Measurements from ENCODE around the gene DOCK1.
"Not testable (repeated sequence)": the region's sequence is repeated elsewhere in the genome, so short reads cannot be mapped to it uniquely, and the experiment has no call there.

DOCK1 gene

DNA sequence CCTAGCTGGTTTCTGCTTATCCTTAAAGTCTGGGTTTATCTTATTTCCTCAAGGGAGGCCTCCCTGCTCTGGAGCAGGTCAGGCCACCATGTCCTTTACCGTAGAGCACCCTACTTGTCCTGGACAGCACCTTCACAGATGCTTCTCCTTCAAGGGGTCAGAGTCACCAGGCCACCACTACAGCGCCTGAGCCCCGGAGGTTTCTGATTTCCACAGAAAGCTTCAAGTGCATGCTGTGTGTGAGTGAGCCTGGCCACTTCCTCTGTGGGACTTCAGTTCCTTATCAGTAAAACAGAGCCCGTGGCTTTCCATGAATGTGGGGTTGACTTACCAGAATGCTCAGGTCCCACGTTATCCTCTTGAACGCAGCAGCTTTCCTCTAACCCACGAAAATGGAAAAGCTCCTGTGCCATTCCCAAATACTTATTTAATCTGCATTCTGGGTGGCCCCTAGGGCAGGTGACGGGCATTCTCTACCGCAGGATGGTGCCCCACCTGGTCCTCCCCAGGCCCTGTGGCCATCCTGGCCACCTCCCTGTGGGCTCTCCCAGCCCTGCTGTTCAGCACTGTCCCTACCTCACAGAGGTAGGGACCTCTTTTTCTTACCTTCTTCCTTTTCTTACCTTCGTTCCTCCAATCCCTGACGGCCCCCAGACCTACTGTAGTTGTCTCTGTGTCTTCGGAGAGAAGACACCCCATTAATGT, 1.4 kb upstream of the DOCK1 start:
- DNase-seq: no peak

DNA sequence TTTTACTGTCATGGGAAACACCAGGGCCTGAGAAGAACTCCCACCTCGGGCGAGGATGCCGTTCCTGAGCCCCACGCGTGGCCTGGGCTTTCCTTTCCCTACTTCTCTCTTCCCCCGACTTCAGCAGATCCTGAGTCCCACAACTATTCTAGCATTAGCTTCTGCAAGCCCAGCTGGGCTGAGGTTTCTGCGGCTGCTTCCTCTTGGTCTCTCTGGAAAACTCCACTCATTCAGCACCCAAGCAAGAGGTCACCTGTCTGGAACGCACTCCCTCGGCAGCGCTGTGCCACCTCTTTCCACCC, 761 bp upstream of the DOCK1 start:
- DNase-seq: no peak

DNA sequence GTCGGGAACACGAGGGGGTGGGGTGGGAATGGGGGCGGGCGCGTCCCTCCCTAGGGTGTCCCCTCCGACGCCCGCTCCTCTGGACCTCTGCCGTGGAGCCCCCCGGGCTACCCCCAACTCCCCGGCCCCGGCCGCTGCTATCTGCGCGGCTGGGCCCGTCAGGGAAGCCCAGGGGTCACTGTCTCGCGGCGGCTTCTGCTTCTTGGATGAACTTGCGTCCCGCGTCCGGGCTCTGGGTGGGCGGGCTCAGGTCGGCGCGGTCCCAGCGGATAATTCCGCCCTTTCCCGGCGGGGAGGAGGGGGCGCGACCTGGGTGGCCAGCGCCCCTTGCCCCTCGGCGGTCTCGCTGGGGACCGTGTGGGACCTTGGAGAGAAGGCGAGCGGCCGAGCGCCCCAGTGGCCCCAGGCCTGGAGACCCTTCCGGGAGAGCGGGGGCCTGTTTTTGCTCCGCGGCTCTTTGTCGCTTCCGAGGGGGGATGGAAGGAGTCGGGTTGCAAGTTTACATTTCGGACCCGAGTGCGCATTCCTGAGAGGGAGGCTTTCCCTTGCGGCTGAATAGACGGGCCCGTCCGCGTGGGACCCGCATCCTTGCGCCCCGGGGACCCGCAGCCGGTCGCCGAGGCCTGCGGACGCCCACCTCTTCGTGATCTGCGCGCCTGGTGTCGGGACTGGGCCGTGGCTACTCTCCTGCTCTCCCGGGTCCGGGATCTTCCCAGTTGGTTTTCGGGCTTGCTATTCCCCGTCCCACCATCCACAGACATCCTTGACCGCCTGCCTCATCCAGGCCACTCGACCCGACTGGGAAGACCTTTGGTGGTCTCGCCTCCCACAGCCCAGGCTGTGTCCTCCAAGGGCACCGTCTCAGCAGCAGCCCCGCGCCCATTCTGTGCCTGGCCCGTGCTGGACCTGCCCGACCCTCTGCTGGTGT, 812 bp downstream of the DOCK1 start:
- DNase-seq: peak; percentile 82

DNA sequence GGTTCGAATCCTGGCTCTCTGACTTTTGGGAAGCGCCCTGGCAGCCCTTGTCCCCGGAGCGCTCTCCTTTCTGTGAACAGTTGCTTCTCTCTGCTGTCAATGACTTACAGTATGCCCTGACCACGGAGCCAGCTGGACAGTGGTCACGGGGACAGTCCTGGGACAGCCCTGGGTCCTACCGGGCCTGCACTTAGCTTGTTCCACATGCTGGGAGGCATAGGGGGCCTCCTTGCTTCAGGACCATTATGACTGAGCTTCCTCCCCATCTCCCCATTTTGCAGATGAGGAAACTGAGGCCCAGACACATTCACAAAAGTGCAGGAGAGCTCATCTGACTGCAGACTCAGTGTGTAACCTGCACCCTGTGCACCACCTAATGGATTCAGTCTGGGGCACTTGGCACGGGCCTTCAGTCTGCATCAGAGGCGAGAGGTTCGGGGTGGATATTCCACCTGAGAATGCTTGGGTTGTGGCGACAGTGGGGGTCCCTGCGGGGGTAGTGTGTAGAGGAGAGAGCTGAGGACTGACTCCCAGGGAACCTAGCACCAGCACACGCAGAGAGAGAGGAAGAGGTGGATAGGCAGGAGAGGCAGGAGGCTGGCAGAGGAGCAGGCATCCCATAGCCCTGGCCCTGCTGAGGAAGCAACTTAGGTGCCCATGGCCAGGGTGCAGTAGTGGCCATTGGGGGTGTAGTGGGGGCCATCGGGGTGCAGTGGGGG, 1.6 kb downstream of the DOCK1 start:
- DNase-seq: no peak

- no peak for DNase-seq
These were observed 2.3 kb downstream of the DOCK1 start for GRCh38 chr10:126907423-126907970.

- DNase-seq: no peak
These were observed 3.0 kb downstream of the DOCK1 start for GRCh38 chr10:126908225-126908624.

GRCh38 chr10:126908729-126909128, 3.5 kb downstream of the DOCK1 start:
- no peak for DNase-seq

GRCh38 chr10:126909147-126909546, 3.9 kb downstream of the DOCK1 start:
- no peak for DNase-seq

- DNase-seq: no peak
These were observed 5.0 kb downstream of the DOCK1 start for GRCh38 chr10:126910196-126910595.

GRCh38 chr10:126910798-126911197, 5.6 kb downstream of the DOCK1 start:
- DNase-seq: no peak

- DNase-seq: no peak
These were observed 6.1 kb downstream of the DOCK1 start for GRCh38 chr10:126911301-126911700.

DNA sequence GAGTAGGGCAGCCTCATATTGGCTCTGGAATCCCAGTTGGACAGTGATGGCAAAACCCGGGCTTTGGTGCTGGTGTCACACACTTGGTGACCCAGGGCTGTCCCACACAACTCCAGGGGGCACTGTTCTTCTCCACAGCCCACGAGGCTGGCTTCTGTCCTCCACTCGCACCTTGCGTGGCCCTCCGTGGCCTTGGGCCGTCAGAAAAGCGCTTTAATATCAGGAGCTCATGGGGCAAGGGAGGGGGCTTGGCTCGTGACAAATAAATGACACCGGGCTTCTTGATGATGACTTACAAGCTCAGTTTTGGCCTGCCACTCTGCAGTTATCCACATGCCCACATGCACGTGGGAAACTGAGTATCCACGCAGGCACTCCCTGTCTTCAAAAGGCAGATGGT, 8.1 kb downstream of the DOCK1 start:
- DNase-seq: no peak

DNA sequence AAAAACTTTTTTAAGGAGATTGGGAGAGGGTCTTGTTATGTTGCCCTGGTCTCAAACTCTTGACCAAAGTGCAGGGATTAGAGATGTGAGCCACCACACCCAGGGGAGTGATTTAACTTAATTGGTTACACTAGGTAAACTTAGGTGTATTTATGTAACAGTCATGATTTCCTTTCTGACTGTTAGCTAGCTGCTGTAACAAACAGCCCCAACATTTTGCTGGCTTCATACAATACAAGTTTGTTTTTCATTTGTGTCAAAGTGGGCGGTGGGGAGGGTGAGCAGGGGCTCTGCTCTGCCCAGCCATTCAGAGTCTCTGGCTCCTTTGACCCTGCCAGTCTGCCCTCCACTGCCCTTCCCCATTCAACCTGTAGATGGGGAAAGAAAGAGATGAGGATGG, 9.3 kb downstream of the DOCK1 start:
- no peak for DNase-seq

DNA sequence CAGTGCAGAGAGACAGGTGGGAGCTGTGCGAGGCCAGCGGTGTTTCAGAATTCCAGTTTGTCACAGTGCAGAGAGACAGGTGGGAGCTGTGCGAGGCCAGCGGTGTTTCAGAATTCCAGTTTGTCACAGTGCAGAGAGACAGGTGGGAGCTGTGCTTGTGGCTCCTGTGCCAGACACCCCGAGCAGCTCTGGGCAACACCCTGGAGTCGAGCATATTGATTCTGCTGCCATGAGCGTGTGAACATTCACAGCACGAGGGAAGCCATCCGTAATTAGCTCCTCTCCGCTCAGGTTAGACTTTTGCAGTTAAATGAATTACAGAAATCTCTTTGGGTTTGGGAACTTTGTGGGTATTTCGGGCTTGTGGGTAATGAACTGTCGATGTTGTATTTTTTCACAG, 11.7 kb downstream of the DOCK1 start:
- DNase-seq: not testable (repeated sequence)

- DNase-seq: no peak
These were observed 12.1 kb downstream of the DOCK1 start for GRCh38 chr10:126917375-126917774.

DNA sequence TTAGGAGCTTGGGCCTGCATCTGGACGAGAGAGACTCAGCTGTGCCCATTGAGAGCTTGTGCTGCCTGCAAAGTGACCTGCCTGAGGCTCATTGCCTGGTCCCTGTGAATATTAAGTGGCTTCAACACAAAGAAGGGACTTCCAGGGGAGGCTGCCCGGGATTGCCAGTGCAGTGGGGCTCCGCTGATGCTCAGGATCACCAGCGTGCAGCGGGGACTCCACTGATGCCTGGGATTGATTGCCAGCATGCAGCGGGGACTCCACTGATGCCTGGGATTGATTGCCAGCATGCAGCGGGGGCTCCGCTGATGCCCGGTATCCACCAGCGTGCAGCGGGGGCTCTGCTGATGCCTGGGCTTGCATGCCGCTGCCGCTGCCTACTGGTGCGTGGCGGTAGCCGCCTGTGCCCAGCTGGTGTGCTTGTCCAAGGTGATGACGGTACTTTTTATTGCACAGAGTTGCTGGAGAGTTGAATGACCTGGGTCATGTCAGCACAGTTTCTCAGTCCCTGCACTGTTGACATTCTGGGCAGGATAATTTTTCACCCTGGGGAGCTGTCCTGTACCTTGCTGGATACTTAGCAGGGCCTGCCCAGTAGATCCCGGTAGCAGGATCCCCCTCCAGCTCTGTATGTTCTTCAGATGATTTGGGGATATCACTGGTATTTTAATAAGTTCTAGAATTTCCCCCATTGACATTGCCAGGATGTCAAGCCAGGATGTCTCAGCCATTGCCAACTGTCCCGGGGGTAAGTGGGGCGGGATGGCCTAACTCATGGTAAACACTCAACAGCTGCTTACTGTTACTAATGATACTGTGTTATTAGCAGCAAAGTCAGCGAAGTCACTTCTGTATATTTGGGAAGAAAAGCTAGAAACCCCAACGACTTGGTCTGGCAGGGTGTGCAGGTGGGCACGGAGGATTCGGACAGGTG, 13.0 kb downstream of the DOCK1 start:
- no peak for DNase-seq

- DNase-seq: no peak
These were observed 14.2 kb downstream of the DOCK1 start for GRCh38 chr10:126919426-126919825.

- no peak for DNase-seq
These were observed 15.9 kb downstream of the DOCK1 start for GRCh38 chr10:126921162-126921561.

DNA sequence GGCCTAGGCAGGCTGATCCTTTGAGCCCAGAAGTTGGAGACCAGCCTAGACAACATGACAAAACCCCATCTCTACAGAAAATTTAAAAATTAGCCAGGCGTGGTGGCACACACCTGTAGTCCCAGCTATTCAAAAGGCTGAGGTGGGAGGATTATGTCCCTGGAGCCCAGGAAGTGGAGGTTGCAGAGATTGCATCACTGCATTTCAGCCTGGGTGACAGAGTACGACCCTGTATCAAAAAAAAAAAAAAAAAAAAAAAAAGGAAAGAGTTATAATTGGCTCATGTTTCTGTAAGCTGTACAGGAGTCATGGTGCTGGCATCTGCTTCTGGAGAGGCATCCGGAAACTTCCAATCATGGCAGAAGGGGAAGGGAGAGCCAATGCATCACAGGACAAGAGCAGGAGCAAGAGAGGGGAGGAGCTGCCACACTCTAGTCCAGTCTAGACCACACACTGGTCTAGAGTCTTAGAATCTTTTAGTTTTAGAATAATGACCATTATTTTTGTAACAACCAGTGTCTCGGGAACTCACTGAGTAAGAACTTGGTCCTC, 16.8 kb downstream of the DOCK1 start:
- no peak for DNase-seq

DNA sequence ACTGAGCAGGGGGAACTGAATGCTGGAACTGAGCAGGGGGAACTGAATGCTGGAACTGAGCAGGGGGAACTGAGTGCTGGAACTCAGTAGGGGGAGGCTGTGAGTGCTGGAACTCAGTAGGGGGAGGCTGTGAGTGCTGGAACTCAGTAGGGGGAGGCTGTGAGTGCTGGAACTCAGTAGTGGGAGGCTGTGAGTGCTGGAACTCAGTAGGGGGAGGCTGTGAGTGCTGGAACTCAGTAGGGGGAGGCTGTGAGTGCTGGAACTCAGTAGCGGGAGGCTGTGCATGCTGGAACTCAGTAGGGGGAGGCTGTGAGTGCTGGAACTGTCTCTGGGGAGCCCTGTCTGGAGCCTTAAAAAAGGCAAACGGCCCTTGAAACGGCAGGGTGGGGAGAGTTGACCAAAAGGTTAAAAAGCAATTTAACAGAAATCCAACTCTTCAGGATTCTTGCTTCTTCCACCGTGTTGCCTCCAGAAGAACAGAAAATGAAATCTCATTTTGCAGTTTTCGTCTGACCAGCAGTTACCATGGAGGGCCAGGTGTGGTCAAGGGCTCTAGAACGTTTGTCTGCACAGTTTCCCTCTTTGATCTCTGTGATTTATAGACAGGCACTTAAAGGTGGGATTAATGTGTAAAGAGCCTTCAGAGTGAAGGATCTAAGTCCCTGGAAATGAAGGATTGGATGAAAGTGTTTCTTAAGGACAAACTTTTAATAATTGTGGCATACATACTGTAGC, 19.1 kb downstream of the DOCK1 start:
- DNase-seq: no peak

DNA sequence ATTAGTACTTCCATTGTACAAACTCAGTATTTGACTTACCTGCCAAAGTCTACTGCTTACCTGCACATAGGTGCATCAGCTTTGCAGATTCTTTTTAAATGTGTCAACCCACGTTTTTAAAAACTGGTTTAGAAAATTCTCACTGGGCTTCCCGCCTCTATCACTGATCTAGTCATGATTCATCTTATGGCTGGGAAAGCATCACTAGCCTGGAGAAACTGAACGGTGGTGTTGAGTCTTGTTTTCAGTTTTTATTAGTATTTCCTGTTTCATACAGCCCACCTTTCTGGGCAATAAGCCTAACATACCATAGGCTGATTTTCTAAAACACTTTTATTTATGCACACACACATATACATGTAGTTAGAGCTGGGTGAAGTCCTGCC, 19.7 kb downstream of the DOCK1 start:
- DNase-seq: no peak
